ENCODE results near the gene BCAS3.
"Not testable (repeated sequence)": the region's sequence is repeated elsewhere in the genome, so short reads cannot be mapped to it uniquely, and the experiment has no call there.

BCAS3 gene

GRCh38 chr17:61420745-61421398, 743.2 kb downstream of the BCAS3 start:
- DNase-seq (ENCODE audit: low read depth in 2 of 2): no peak

GRCh38 chr17:61421460-61421859, 743.8 kb downstream of the BCAS3 start:
- DNase-seq (ENCODE audit: low read depth in 2 of 2): no peak

- DNase-seq (ENCODE audit: low read depth in 2 of 2): no peak
These were observed 744.6 kb downstream of the BCAS3 start for GRCh38 chr17:61422116-61422799.

- DNase-seq (ENCODE audit: low read depth in 2 of 2): no peak
These were observed 745.2 kb downstream of the BCAS3 start for GRCh38 chr17:61422869-61423268.

GRCh38 chr17:61423967-61424649, 746.5 kb downstream of the BCAS3 start:
- no peak for DNase-seq (ENCODE audit: low read depth in 2 of 2)

GRCh38 chr17:61425682-61426481, 748.2 kb downstream of the BCAS3 start:
- no peak for DNase-seq (ENCODE audit: low read depth in 2 of 2)

- no peak for DNase-seq (ENCODE audit: low read depth in 2 of 2)
These were observed 749.0 kb downstream of the BCAS3 start for GRCh38 chr17:61426482-61427304.

GRCh38 chr17:61427567-61427966, 749.9 kb downstream of the BCAS3 start:
- no peak for DNase-seq (ENCODE audit: low read depth in 2 of 2)

GRCh38 chr17:61429274-61429673, 751.6 kb downstream of the BCAS3 start:
- DNase-seq (ENCODE audit: low read depth in 2 of 2): no peak

GRCh38 chr17:61429831-61430230, 752.2 kb downstream of the BCAS3 start:
- not testable (repeated sequence) for DNase-seq (ENCODE audit: low read depth in 2 of 2)

GRCh38 chr17:61431594-61432311, 754.1 kb downstream of the BCAS3 start:
- no peak for DNase-seq (ENCODE audit: low read depth in 2 of 2)

GRCh38 chr17:61436273-61436672, 758.6 kb downstream of the BCAS3 start:
- no peak for DNase-seq (ENCODE audit: low read depth in 2 of 2)

- no peak for DNase-seq (ENCODE audit: low read depth in 2 of 2)
These were observed 759.5 kb downstream of the BCAS3 start for GRCh38 chr17:61436995-61437704.

- no peak for DNase-seq (ENCODE audit: low read depth in 2 of 2)
These were observed 763.0 kb downstream of the BCAS3 start for GRCh38 chr17:61440697-61441096.

- DNase-seq (ENCODE audit: low read depth in 2 of 2): not testable (repeated sequence)
These were observed 763.9 kb downstream of the BCAS3 start for GRCh38 chr17:61441507-61441906.

- DNase-seq (ENCODE audit: low read depth in 2 of 2): no peak
These were observed 764.6 kb downstream of the BCAS3 start for GRCh38 chr17:61442136-61442775.

Data from stimulated activated CD4-positive, alpha-beta T cell treated with anti-CD3 and anti-CD28 coated beads, Interleukin-4, amount 100 ng/mL, for 48 hours (primary cell).